A673 (cell line): ENCODE measurements around the gene SRRM4. TPM values are rescaled to one million over a fixed set of nuclear protein-coding genes. Genes with fewer than 3 reads are reported as not detected.

ENCODE experiments used
- BruUV-seq: library from RNA; stranded (reverse); fragments of 400-500 nt; replicated peaks from 2 replicates; lab custom pipeline; 2021; lab: Mats Ljungman, UMichigan
- CTCF ChIA-PET: fragments of 300-600 bp; sonication (Branson Sonifier 250); formaldehyde crosslinking; loops from one replicate; lab custom pipeline; 2022; ENCODE audit warnings: antibody characterized with exemption; lab: Charles Lee
- POLR2A ChIA-PET: fragments of 300-600 bp; sonication (Branson Sonifier 250); formaldehyde crosslinking; loops from one replicate; lab custom pipeline; 2022; ENCODE audit warnings: antibody characterized with exemption; ENCODE audit not compliant: low non-redundant PET; lab: Charles Lee
- DNase-seq: peaks from one replicate; pipeline ENCODE4 v3.0.0-alpha.2; 2015; ENCODE audit warnings: low spot score
- H3K27ac ChIP-seq: fragments of 200-600 bp; sonication (generic); 2 replicates; pipeline ENCODE4 v1.5.1; 2016; ENCODE audit warnings: mixed run types, low read depth, mild to moderate bottlenecking, mixed read lengths, antibody characterized with exemption, low read length; ENCODE audit not compliant: poor library complexity, severe bottlenecking
- H3K27me3 ChIP-seq: fragments of 200-600 bp; sonication (generic); replicated peaks from 2 replicates; pipeline ENCODE4 v1.6.1; 2017; ENCODE audit warnings: mixed run types, low read depth, mild to moderate bottlenecking, mixed read lengths, antibody characterized with exemption, low read length; ENCODE audit not compliant: insufficient read depth, poor library complexity
- H3K36me3 ChIP-seq: fragments of 200-600 bp; sonication (generic); 2 replicates; pipeline ENCODE4 v1.6.1; 2016; ENCODE audit warnings: mixed run types, mild to moderate bottlenecking, mixed read lengths, antibody characterized with exemption, low read length; ENCODE audit not compliant: insufficient read depth, poor library complexity, severe bottlenecking
- H3K4me1 ChIP-seq: fragments of 200-600 bp; sonication (generic); 2 replicates; pipeline ENCODE4 v1.6.1; 2017; ENCODE audit warnings: mixed run types, mild to moderate bottlenecking, mixed read lengths, antibody characterized with exemption, low read length; ENCODE audit not compliant: insufficient read depth, poor library complexity, severe bottlenecking
- H3K4me3 ChIP-seq: fragments of 200-600 bp; sonication (generic); 2 replicates; pipeline ENCODE4 v1.5.1; 2016; ENCODE audit warnings: low read depth, mixed run types, mild to moderate bottlenecking, mixed read lengths, low read length; ENCODE audit not compliant: poor library complexity, severe bottlenecking
- H3K9me3 ChIP-seq: fragments of 200-600 bp; sonication (generic); 2 replicates; pipeline ENCODE4 v1.6.1; 2016; ENCODE audit warnings: mixed run types, low read depth, mild to moderate bottlenecking, mixed read lengths, antibody characterized with exemption, low read length; ENCODE audit not compliant: poor library complexity, severe bottlenecking
- EZH2 ChIP-seq: fragments of 200-600 bp; sonication (generic); IDR thresholded peaks from 2 replicates; pipeline ENCODE4 v1.6.1; 2017; ENCODE audit warnings: borderline replicate concordance, low read depth, mild to moderate bottlenecking, mixed read lengths, antibody characterized with exemption, low read length; ENCODE audit not compliant: poor library complexity, severe bottlenecking
- intact Hi-C: fragments of 100-400 bp; cut with micrococcal nuclease; formaldehyde crosslinking; loops from one replicate; pipeline ENCODE4 v1.10.0; 2022; ENCODE audit not compliant: unreplicated experiment
- total RNA-seq: library from RNA; stranded (reverse); gene quantifications from 2 replicates; pipeline ENCODE4 v1.2.3, GENCODE V29; 2021
- TF ChIP-seq, protein P1 (sequence below): fragments of 300-800, 200-600 bp; sonication (generic); conservative IDR thresholded peaks from 2 replicates; pipeline ENCODE4 v1.5.1; 2017; ENCODE audit warnings: low read depth, mild to moderate bottlenecking, antibody characterized with exemption, low read length, moderate library complexity, mixed read lengths

SRRM4 gene
- total RNA-seq, 1 experiment from 2014 or later = not detected

DNA sequence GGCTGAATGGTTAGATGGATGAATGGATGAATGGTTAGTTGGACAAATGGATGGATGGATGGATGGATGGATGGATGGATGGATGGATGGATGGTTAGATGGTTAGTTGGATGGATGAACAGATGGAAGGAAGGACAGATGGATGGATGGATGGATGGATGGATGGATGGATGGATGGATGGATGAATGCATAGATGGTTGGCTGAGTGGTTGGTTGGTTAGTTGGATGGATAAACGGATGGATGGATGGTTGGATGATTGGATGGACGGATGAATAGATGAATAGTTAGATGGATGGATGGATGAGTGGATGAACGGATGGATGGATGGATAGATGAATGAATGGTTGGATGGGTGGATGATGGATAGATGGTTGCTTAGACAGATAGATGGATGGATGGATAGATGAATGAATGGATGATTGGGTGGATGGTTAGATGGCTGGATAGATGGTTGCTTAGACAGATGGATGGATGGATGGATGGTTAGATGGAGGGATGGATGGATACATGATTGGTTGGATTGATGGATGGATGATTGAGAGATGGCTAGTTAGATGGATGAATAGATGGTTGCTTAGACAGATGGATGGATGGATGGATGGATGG, 148.6 kb downstream of the SRRM4 start:
- Histone ChIP-seq H3K36me3 (no peaks in the 10 kb centered on the region), H3K4me3 (no peak overlapping the region), H3K27ac (no peak overlapping the region), H3K9me3 (no peaks in the 10 kb centered on the region), H3K27me3 (no peaks in the 10 kb centered on the region), H3K4me1 (no peaks in the 10 kb centered on the region)
- no peak for DNase-seq
- TF ChIP-seq EZH2 = no peak
- TF ChIP-seq, protein P1, sequence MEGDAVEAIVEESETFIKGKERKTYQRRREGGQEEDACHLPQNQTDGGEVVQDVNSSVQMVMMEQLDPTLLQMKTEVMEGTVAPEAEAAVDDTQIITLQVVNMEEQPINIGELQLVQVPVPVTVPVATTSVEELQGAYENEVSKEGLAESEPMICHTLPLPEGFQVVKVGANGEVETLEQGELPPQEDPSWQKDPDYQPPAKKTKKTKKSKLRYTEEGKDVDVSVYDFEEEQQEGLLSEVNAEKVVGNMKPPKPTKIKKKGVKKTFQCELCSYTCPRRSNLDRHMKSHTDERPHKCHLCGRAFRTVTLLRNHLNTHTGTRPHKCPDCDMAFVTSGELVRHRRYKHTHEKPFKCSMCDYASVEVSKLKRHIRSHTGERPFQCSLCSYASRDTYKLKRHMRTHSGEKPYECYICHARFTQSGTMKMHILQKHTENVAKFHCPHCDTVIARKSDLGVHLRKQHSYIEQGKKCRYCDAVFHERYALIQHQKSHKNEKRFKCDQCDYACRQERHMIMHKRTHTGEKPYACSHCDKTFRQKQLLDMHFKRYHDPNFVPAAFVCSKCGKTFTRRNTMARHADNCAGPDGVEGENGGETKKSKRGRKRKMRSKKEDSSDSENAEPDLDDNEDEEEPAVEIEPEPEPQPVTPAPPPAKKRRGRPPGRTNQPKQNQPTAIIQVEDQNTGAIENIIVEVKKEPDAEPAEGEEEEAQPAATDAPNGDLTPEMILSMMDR = no peak
- ChIA-PET CTCF (no interaction called here), POLR2A (no interaction called here)
- intact Hi-C loops = no loop called here
- BruUV-seq = no TSS peak

DNA sequence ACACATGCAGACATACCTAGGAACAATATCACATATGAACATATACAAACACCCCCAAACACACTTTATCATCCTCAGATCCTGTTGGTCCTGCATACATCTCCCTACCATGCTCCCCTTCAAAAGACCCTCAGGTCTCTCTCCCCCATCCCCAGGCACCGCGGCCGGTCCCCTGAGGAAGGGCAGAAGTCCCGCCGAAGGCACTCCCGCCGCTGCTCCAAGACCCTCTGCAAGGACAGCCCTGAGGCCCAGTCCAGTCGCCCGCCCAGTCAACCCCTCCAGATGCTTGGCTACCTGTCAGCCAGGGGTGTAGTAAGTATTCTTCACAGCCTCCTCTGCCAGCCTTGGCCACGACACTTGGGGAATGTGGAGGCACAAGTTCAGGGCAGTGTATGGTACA, 149.2 kb downstream of the SRRM4 start:
- no peak for TF ChIP-seq EZH2
- TF ChIP-seq, protein P1 = no peak
- intact Hi-C loops = no loop called here
- no peaks in the 10 kb centered on the region for H3K9me3 ChIP-seq
- H3K36me3 ChIP-seq = no peaks in the 10 kb centered on the region
- BruUV-seq = no TSS peak
- H3K27me3 ChIP-seq = no peaks in the 10 kb centered on the region
- H3K4me1 ChIP-seq = no peaks in the 10 kb centered on the region
- ChIA-PET POLR2A (no interaction called here), CTCF (no interaction called here)
- no peak for DNase-seq
- no peak overlapping the region for H3K27ac ChIP-seq
- no peak overlapping the region for H3K4me3 ChIP-seq

GRCh38 chr12:119134284-119135072, 153.1 kb downstream of the SRRM4 start:
- no peak for DNase-seq
- intact Hi-C loops = no loop called here
- ChIA-PET POLR2A (interaction anchor here (0.6 kb wide), 1 partner anchor 528 kb away, joined by 5 read pairs; no protein-coding TSS in a partner anchor), CTCF (no interaction called here)
- H3K4me3 ChIP-seq = no peak overlapping the region
- peaks cover 36% of the 10 kb centered on the region for H3K27me3 ChIP-seq
- no peaks in the 10 kb centered on the region for H3K9me3 ChIP-seq
- no peak overlapping the region for H3K27ac ChIP-seq
- BruUV-seq = no TSS peak
- no peaks in the 10 kb centered on the region for H3K4me1 ChIP-seq
- no peaks in the 10 kb centered on the region for H3K36me3 ChIP-seq
- TF ChIP-seq, protein P1 = no peak
- TF ChIP-seq EZH2 = no peak
